ENCODE measurements around the gene ARVCF. TPM values are rescaled to one million over a fixed set of nuclear protein-coding genes. Genes with fewer than 3 reads are reported as not detected.

ARVCF gene
- total and polyA plus RNA-seq, 4 donors, result 10.0 to 23.4 (median 16.6) TPM

DNA sequence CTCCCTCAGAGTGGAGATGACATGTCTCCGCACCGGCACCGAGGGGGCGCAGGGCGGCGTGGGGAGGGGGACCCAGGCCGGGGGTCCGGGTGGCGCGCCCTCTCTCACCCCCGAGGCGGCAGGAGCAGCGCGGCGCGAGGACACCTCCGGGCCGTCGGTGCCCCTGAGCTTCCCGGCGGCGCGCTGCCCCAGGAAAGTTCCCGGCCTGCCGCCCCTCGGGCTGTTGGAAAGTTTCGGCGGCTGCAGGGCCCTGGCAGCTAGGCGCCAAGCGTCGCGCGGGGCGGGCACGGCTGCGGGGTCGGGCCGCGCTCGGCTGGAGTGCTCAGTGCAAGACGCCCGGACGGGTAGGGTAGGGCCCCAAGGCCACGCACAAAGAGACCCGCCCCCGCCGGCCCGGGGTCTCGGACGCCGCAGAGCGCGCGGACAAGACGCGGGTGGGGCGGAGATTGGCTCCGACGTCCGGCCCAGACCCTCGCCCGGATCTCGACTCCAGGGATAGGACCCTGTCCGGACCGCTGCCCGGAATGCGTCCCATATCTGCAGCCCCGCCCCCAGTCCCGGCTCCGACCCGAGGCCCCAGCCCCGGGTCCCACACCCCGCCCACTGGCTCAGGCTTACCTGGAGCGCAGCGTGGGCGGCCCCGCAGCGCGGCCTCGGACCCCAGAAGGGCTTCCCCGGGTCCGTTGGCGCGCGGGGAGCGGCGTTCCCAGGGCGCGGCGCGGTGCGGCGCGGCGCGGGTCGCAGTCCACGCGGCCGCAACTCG lies 471 bp downstream of the ARVCF start:
- Histone ChIP-seq H3K4me1 (ENCODE audit: control insufficient read depth in 5 of 5, insufficient read depth in 5 of 5, low read length in 5 of 5) (peaks cover 0 to 13% (median 6%) of the 10 kb centered on the region in 5 donors), H3K36me3 (ENCODE audit: control insufficient read depth in 4 of 4, insufficient read depth in 4 of 4, low read length in 4 of 4) (no peaks in the 10 kb centered on the region), H3K9me3 (ENCODE audit: control insufficient read depth in 4 of 4, insufficient read depth in 3 of 4, low read length in 3 of 4) (no peaks in the 10 kb centered on the region), H3K4me3 (peak overlapping the region; percentile 57), H3K27me3 (ENCODE audit: control insufficient read depth in 3 of 3, insufficient read depth in 3 of 3, low read length in 2 of 3) (peaks cover 0 to 22% (median 13%) of the 10 kb centered on the region in 3 donors), H3K9ac (ENCODE audit: insufficient read depth in 1 of 2, low read length in 2 of 2) (no peak overlapping the region), H3K27ac (ENCODE audit: low read depth in 1 of 2, low read length in 1 of 2) (no peak overlapping the region)
- TF ChIP-seq, protein P1, sequence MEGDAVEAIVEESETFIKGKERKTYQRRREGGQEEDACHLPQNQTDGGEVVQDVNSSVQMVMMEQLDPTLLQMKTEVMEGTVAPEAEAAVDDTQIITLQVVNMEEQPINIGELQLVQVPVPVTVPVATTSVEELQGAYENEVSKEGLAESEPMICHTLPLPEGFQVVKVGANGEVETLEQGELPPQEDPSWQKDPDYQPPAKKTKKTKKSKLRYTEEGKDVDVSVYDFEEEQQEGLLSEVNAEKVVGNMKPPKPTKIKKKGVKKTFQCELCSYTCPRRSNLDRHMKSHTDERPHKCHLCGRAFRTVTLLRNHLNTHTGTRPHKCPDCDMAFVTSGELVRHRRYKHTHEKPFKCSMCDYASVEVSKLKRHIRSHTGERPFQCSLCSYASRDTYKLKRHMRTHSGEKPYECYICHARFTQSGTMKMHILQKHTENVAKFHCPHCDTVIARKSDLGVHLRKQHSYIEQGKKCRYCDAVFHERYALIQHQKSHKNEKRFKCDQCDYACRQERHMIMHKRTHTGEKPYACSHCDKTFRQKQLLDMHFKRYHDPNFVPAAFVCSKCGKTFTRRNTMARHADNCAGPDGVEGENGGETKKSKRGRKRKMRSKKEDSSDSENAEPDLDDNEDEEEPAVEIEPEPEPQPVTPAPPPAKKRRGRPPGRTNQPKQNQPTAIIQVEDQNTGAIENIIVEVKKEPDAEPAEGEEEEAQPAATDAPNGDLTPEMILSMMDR (IDR thresholded peaks at IDR 0.05; ENCODE audit: control extremely low read depth, extremely low read depth), result no peak
- peak in 1 of 3 donors; percentile 9 for DNase-seq
- ATAC-seq (ENCODE audit: insufficient read depth, low FRiP score), result no peak
- WGBS, 2 donors, result 1% methylated on average over 60 to 101 of the region's 101 CpGs

DNA sequence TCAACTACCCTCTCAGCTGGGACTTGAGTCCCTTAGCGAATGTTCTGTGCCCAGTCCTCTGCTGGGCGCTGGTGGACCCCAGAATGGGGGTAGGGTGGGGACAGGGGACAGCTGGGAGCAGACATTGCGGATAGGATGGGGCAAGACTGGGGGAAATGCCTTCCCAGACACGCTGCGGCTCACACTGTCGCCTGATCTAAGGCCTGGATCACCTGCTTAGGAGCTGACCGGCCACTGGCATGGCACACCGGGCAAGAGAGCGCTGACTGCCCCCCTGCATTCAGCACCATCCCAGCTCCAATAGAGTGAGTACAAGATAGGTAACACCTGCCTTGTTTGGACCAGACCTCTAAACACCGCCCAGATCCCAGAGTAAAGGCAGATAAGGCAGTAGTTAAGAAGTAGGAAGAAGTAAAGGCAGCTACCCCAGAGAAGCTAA lies 1.4 kb downstream of the ARVCF start:
- Histone ChIP-seq H3K4me1 (ENCODE audit: control insufficient read depth in 5 of 5, insufficient read depth in 5 of 5, low read length in 5 of 5) (peaks cover 0 to 12% (median 6%) of the 10 kb centered on the region in 5 donors), H3K4me3 (no peak overlapping the region), H3K9ac (ENCODE audit: insufficient read depth in 1 of 2, low read length in 2 of 2) (no peak overlapping the region), H3K36me3 (ENCODE audit: control insufficient read depth in 4 of 4, insufficient read depth in 4 of 4, low read length in 4 of 4) (no peaks in the 10 kb centered on the region), H3K27me3 (ENCODE audit: control insufficient read depth in 3 of 3, insufficient read depth in 3 of 3, low read length in 2 of 3) (peaks cover 0 to 22% (median 13%) of the 10 kb centered on the region in 3 donors), H3K27ac (ENCODE audit: low read depth in 1 of 2, low read length in 1 of 2) (no peak overlapping the region), H3K9me3 (ENCODE audit: control insufficient read depth in 4 of 4, insufficient read depth in 3 of 4, low read length in 3 of 4) (no peaks in the 10 kb centered on the region)
- DNase-seq (no peak), ATAC-seq (ENCODE audit: insufficient read depth, low FRiP score) (no peak)
- WGBS, 2 donors, result 90 to 94% methylated on average over 10 of the region's 10 CpGs
- TF ChIP-seq, protein P1 (IDR thresholded peaks at IDR 0.05; ENCODE audit: control extremely low read depth, extremely low read depth), result no peak

DNA sequence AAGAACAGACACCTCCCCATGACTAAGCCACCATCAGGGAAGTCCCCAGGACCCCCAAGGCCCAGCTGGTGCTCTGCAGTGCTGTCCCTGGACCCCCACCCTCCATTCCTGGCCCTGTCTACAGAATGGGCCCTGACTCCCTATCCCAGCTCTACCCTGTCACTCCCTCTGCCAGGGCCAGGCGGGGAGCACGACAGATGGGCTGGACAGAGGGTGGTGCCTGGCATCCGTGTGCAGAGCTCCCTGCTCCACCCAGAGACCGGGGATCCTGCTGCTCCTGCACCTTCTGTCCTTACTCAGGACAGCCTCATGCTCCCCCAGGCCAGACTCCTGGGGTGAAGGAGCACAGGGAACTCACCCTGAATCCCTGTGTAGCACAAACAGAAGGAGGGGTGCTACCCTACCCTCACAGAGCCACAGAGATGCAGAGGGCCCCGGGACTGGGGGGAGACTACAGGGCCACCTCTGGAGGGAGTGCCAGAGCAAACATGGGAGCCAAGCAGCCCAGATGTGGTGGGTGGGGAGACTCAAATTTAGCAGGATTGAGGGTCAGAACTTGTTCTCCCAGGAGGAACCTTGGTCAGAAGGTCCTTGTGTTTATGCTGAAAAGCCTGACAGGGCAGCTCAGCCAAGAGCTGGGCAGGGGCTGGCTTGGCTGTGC lies 2.0 kb downstream of the ARVCF start:
- WGBS, 2 donors, result 77 to 82% methylated on average over 5 of the region's 5 CpGs

More for the DNA sequence above, 2.0 kb downstream of the ARVCF start:
- Histone ChIP-seq H3K27me3 (ENCODE audit: control insufficient read depth in 3 of 3, insufficient read depth in 3 of 3, low read length in 2 of 3) (peaks cover 0 to 22% (median 13%) of the 10 kb centered on the region in 3 donors), H3K4me3 (no peak overlapping the region), H3K9me3 (ENCODE audit: control insufficient read depth in 4 of 4, insufficient read depth in 3 of 4, low read length in 3 of 4) (no peaks in the 10 kb centered on the region), H3K4me1 (ENCODE audit: control insufficient read depth in 5 of 5, insufficient read depth in 5 of 5, low read length in 5 of 5) (peaks cover 0 to 12% (median 6%) of the 10 kb centered on the region in 5 donors), H3K9ac (ENCODE audit: insufficient read depth in 1 of 2, low read length in 2 of 2) (no peak overlapping the region), H3K36me3 (ENCODE audit: control insufficient read depth in 4 of 4, insufficient read depth in 4 of 4, low read length in 4 of 4) (no peaks in the 10 kb centered on the region), H3K27ac (ENCODE audit: low read depth in 1 of 2, low read length in 1 of 2) (no peak overlapping the region)
- TF ChIP-seq, protein P1 (IDR thresholded peaks at IDR 0.05; ENCODE audit: control extremely low read depth, extremely low read depth), result no peak
- ATAC-seq (ENCODE audit: insufficient read depth, low FRiP score) (no peak), DNase-seq (no peak)

Data from lung (tissue), 12 donors.